ENCODE results near the gene CPAMD8.

- no peak for TF ChIP-seq CTCF (IDR thresholded peaks at IDR 0.05)
- no peak for TF ChIP-seq POLR2A (IDR thresholded peaks at IDR 0.05)
Measured at GRCh38 chr19:17025991-17026658, 485 bp downstream of the CPAMD8 start.

All from body of pancreas (tissue), 4 donors.